GM18951 (cell line): ENCODE measurements around the gene ATG9A.

Experiments
- POLR2A ChIP-seq: IDR thresholded peaks from 4 replicates; pipeline ENCODE4 v1.6.1; 2011; ENCODE audit warnings: mild to moderate bottlenecking; ENCODE audit not compliant: insufficient read length, insufficient read depth; ENCODE audit errors: extremely low read depth
- in situ Hi-C: fragments of 300-500 bp; cut with MboI; formaldehyde crosslinking; loops from one replicate; pipeline ENCODE4 v1.12.0; 2022; ENCODE audit warnings: low sequenced_read_pairs, mixed read lengths, inconsistent platforms; ENCODE audit not compliant: unreplicated experiment

Gene ATG9A

DNA sequence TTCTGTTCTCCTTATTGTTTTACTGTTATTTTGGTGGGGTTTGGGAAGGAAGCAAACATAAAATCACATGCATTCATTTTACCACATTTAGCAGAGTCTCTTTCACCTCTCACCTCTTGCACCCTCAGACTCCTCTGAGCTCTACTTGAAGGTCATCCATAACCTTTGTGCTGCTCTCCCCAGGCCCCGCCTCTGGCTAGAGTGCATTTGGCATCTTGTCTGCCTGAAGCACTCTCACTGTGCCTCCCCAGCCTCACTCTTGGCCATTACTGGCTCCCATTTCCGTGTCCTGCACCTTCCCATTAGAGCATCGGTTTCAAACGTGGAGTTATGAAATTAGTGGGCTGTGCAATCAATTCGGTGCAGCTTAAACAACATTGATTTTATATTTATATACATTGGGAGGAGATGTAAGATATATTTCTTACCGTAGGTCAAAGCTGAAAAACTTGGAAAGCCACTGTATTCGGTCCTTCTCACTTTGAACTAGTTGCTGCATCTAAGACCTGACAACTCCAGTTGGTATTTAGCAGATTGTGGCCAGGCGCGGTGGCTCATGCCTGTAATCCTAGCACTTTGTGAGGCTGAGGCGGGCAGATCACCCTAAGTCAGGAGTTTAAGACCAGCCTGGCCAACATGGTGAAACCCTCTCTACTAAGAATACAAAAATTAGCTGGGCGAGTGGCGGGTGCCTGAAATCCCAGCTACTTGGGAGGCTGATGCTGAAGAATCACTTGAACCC, 29.8 kb downstream of the ATG9A start:
- in situ Hi-C loops: no loop called here
- TF ChIP-seq POLR2A: no peak

DNA sequence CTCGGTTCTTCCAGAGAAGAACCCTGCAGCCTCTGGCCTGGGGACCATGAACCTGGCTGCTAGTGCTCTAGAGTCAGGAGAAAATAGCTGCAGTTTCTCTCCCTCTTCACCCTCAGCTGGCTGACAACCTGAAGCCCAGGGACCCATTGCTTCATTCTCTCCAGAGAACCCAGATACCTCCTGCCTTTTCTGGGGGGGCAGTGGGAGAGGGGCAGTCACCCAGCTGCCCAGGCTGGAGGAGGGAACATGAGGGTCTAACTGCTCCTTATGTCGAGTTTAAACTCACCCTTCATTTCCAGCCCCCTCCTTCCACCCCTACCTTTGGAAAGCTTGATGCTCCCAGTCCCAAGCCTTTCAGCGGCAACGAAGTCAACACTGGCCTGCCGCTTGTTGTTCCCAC, 30.5 kb downstream of the ATG9A start:
- TF ChIP-seq POLR2A: no peak
- in situ Hi-C loops: no loop called here

- TF ChIP-seq POLR2A: no peak
- in situ Hi-C loops: no loop called here
Measured at GRCh38 chr2:219197388-219197787, 32.0 kb downstream of the ATG9A start.

GRCh38 chr2:219186754-219187456, 42.5 kb downstream of the ATG9A start:
- in situ Hi-C loops: no loop called here
- no peak for TF ChIP-seq POLR2A

DNA sequence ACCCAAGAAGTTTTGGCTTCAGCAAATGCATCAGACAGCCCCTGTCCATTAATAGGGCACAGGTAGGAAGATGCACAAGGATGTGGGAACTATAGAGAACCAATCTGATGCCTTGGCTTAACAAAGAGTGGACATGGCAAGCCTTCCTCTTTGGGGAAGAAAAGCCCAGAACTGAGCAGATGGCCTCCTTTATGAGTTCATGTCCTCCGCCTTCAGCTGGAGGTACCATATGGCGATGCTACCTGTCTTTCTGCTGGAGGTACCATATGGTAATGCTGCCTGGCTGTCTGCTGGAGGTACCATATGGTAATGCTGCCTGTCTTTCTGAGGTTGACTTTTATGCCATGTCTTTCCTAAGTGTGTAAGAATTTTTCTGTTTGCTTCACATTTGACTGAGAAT, 45.3 kb downstream of the ATG9A start:
- in situ Hi-C loops: no loop called here
- no peak for TF ChIP-seq POLR2A

DNA sequence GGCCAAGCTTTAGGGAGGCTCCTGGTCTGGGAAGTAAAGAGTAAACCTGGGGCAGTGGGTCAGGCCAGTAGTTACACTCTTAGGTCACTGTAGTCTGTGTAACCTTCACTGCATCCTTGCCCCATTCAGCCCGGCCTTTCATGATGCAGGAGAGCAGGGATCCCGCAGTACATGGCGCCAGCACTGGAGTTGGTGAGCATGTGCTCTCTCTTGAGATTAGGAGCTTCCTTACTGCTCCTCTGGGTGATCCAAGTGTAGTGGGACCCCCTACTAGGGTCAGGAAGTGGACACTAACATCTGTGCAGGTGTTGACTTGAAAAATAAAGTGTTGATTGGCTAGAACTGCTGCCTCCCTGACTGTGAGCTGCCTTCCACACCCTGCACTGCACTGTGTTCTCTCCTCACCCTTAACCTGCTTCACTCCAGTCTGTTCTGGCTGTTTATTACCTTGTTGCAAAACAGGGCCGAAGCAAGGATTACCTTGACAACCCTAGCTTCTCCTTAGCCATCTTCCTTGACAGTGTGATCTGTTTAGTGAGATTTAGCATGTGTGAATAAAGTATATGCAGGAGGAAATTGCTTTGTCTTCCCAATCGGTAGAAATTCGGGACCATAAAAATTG, 46.2 kb downstream of the ATG9A start:
- no peak for TF ChIP-seq POLR2A
- in situ Hi-C loops: no loop called here

- TF ChIP-seq POLR2A: no peak
- in situ Hi-C loops: no loop called here
Measured at GRCh38 chr2:219182331-219183150, 46.9 kb downstream of the ATG9A start.

- in situ Hi-C loops: no loop called here
- no peak for TF ChIP-seq POLR2A
Measured at GRCh38 chr2:219181531-219181930, 47.9 kb downstream of the ATG9A start.

- in situ Hi-C loops: no loop called here
Measured at GRCh38 chr2:219180961-219181360, 48.5 kb downstream of the ATG9A start.

DNA sequence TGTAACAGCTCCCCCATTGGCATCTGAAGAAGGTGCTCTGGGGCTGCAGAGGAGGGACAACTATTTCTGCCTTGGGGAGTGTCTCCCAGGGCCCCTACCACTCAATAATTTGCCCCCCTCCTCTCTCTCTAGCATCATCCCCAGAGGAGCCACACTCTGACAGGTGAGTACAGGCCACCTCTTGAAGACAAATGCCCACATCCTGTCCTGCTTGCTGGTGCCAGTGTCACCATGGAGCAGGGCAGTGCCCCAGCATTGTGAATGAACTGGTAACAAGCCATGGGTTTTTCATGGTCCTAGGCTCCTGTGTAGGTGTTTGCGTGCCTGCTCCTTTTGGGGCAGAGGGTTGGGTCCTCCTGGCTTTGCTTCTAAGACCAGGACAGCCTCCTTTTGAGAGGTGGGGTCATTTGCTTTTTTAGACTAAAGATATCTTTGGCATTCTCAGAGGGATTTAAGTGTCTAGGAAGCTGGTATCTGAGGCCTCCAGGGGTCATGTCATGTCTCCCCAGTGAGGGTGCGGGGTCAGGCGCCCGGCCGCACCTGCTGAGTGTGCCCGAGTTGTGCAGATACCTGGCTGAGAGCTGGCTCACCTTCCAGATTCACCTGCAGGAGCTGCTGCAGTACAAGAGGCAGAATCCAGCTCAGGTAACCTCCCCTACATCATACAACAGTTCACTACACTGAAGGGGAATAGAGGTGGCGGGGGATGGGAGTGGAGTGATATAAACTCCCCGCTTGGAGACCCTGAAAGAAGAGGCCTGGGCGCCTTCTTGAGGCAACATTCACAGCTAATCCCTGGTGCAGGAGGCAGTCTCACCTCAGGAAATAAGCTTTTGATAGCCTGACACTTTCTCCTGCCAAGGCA, 49.6 kb downstream of the ATG9A start:
- in situ Hi-C loops: no loop called here

More at GRCh38 chr2:219180961-219181360, 48.5 kb downstream of the ATG9A start:
- TF ChIP-seq POLR2A: no peak

DNA sequence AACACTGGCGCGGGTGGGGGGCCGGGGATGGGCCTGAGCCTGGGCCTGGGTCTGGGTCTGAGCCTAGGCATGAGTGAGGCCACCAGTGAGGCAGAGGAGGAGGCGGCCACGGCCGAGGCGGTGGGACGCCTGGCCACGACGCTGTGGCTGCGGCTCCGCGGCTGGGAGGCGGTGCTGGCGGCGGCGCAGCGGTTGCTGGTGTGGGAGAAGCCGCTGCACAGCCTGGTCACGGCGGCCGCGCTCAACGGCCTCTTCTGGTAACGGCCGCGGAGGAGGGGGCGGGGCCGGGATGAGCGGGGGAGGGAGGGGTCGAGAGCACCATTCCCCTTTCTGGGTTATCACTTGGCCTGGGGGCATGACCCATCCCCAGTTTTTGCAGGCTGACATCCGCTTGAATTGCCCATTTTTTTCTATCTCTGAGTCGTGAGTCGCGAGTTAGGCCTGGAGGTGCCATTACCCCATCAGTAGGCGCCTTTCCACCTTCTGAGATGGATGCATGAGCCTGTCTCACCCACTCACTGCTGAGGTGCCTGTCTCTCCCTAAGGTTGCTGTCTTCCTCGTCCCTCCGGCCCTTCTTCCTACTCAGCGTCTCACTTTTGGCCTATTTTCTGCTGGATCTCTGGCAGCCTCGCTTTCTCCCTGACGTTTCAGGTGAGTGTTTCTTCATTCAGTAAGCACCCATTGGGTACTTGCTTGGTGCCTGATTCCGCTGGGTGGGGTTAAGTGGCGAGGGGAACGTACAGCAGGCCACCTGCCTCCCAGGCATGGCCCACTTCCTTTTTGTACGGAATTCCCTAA, 50.9 kb downstream of the ATG9A start:
- no peak for TF ChIP-seq POLR2A
- in situ Hi-C loops: no loop called here

More for the DNA sequence above, 49.6 kb downstream of the ATG9A start:
- TF ChIP-seq POLR2A: no peak

GRCh38 chr2:219177552-219178376, 51.7 kb downstream of the ATG9A start, which contains the start of gene RETREG2:
TSS of gene RETREG2 (plus strand) at chr2:219178275. CDS start at chr2:219178353, 78 bp downstream.
- in situ Hi-C loops: no loop called here

More at GRCh38 chr2:219177552-219178376, 51.7 kb downstream of the ATG9A start, which contains the start of gene RETREG2:
- TF ChIP-seq POLR2A: peak; percentile 93
